Left cardiac atrium (tissue), 4 donors: ENCODE measurements around the gene LCE2B. TPM values are rescaled to one million over a fixed set of nuclear protein-coding genes. Genes with fewer than 3 reads are reported as not detected.

ENCODE experiments used
- ATAC-seq, 2 donors: fragments of 200-7000 bp; cut with Tn5 transposase; one replicate each; pipeline ENCODE4 v1.9.1; 2020; ENCODE audit warnings: mild to moderate bottlenecking in 2 of 2, moderate library complexity in 2 of 2
- DNase-seq: peaks from one replicate; pipeline ENCODE4 v3.0.0-alpha.2; 2020
- intact Hi-C, 2 donors: fragments of 100-400 bp; cut with DNase I; formaldehyde crosslinking; loops; one replicate each; pipeline versions ENCODE4 v1.14.1 to v1.15.1; 2022 to 2023
- total RNA-seq, 2 donors: library from RNA; stranded (reverse); fragmentation: NEBNext Ultra II Directional; extraction: Animal tissue kit (Norgen Biotek cat#: 25700); gene quantifications; one replicate each; pipeline ENCODE4 v1.2.1, GENCODE V29; 2021
- donor health status: DM: no; HTN: yes; CAD: no.
- donor health status: DM: no; HTN: yes; CAD: no; lungs with severe emphysema.
- donor health status: DM: yes; HTN: yes; CAD: no.
- donor health status: Dilated cardiomyopathy.

The LCE2B gene
- total RNA-seq, 2 donors from 2014 or later, result not detected

DNA sequence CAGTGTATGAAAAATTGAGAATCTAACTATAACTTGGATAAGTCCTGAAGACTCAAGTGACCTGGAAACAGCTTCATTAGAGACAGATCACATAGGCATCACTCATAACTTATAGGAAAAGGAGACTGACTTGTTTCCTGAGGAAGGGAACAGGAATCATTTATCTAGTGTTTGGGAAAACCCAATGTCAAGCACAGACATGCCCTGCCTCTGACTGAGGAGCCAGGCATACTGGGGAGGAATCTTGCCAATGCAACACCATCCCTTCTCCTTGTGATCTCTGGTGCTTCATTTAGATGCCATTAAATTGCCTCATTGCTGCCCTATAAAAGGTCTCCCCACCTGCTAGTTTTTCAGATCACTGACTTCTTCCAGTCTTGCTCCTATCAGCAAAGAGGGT lies 32.3 kb downstream of the LCE2B start:
- intact Hi-C loops, result no loop called here
- ATAC-seq, result no peak
- no peak for DNase-seq

DNA sequence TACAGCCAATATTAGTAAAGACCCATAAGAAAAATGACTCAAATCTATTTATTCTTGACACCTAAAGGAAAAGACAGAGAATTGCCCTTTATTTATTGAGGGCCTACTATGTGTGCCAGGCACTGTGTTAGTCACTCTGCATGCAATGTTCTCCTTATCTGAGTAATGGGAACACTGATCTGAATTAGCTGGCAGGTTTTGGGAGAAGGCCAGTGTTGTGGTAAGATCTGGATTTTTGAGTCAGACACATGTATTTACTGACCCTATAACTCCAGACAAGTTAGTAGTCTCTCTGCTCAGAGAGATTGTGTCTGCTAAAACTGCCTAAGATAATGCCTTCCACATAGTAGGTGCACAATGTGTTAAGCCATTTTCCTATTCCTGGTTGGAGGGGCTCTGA lies 39.3 kb downstream of the LCE2B start:
- intact Hi-C loops, result no loop called here
- ATAC-seq (no peak), DNase-seq (no peak)

DNA sequence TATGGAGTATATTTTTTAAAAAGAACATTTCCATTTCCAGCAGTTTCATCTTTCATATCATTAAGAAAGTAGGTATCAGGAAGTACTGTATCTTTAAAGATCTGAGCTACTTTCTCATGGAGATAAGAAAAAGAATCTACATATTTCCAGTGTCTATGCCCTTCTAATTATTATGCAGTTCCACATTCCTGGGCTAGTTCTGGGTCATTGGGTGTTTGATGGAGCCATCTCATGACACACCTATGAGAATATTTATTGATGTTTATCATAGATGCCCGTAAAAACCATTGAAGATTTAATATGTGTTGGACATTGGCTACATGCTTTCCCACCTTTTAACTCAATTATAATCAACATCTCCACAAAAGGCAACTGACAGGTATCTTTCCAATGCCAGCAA lies 43.1 kb downstream of the LCE2B start:
- intact Hi-C loops, result no loop called here
- DNase-seq, result no peak
- no peak for ATAC-seq

DNA sequence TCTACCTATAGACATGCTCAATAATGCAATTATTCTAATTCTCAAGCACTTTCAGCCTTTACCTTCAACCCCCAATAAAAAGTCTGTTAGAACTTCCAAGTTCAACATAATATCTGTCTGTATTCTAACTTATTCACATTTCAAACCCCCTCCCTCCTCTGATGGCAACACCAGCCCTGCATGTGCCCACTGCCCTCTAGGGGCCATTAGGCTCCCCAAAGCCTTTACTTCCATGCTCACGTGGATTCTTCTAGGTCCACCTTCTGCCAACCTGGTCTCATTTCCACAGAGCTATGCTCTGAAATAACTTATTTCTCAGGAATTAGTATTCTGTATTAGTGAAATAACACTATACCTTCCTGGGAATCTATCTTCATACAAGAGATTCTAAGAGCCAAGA lies 49.7 kb downstream of the LCE2B start:
- DNase-seq, result no peak
- intact Hi-C loops, result no loop called here
- ATAC-seq, result no peak

Other genes with a start within 250 kb of the LCE2B start
- not detected for gene LCE5A, start 175.3 kb upstream of the LCE2B start, total RNA-seq
- not detected for gene CRCT1, start 171.6 kb upstream of the LCE2B start, total RNA-seq
- not detected for gene LCE3E, start 119.3 kb upstream of the LCE2B start, total RNA-seq
- gene LCE3D, start 105.6 kb upstream of the LCE2B start, total RNA-seq, result not detected
- not detected for gene LCE3C, start 85.9 kb upstream of the LCE2B start, total RNA-seq
- not detected for gene LCE3B, start 72.3 kb upstream of the LCE2B start, total RNA-seq
- not detected for gene LCE3A, start 63.0 kb upstream of the LCE2B start, total RNA-seq
- gene LCE2D, start 22.7 kb upstream of the LCE2B start, total RNA-seq, result not detected
- not detected for gene LCE2C, start 10.8 kb upstream of the LCE2B start, total RNA-seq
- not detected for gene LCE2A, start 12.2 kb downstream of the LCE2B start, total RNA-seq
- not detected for gene LCE4A, start 22.0 kb downstream of the LCE2B start, total RNA-seq
- not detected for gene KPRP, start 71.9 kb downstream of the LCE2B start, total RNA-seq
- gene LCE1F, start 89.0 kb downstream of the LCE2B start, total RNA-seq, result not detected
- not detected for gene LCE1E, start 100.1 kb downstream of the LCE2B start, total RNA-seq
- gene LCE1D, start 110.6 kb downstream of the LCE2B start, total RNA-seq, result not detected
- not detected for gene LCE1C, start 120.5 kb downstream of the LCE2B start, total RNA-seq
- not detected for gene LCE1B, start 125.8 kb downstream of the LCE2B start, total RNA-seq
- not detected for gene LCE1A, start 141.3 kb downstream of the LCE2B start, total RNA-seq
- gene LCE6A, start 156.7 kb downstream of the LCE2B start, total RNA-seq, result not detected
- gene LCE7A, start 173.9 kb downstream of the LCE2B start, total RNA-seq, result not detected
- not detected for gene SMCP, start 192.2 kb downstream of the LCE2B start, total RNA-seq
- not detected for gene IVL, start 222.4 kb downstream of the LCE2B start, total RNA-seq